ENCODE data around the gene VPS11. TPM values are rescaled to one million over a fixed set of nuclear protein-coding genes. Genes with fewer than 3 reads are reported as not detected.
"Not testable (repeated sequence)": the region's sequence is repeated elsewhere in the genome, so short reads cannot be mapped to it uniquely, and the experiment has no call there.

The VPS11 gene
- total RNA-seq, 1 experiment from 2014 or later: 43.2 TPM

- BruUV-seq (replicated peaks): no TSS peak
- intact Hi-C loops (cut with micrococcal nuclease; ENCODE audit: unreplicated experiment): loop anchor here (1.0 to 2.0 kb wide), 3 partner anchors 12 to 55 kb away; partner anchors contain the start of genes HMBS, HYOU1, RPS25 and TRAPPC4
- no peak for TF ChIP-seq CTCF (IDR thresholded peaks at IDR 0.05; ENCODE audit: insufficient read depth in 1 of 2, low read depth in 1 of 2, low read length in 1 of 2, severe bottlenecking in 1 of 2, unreplicated experiment in 1 of 2)
- ChIA-PET CTCF (interaction anchor here (0.5 to 1.5 kb wide), 5 partner anchors 11 to 180 kb away, joined by 3 to 5 read pairs (median 4); no protein-coding TSS in a partner anchor), POLR2A (interaction anchor here (0.7 to 1.4 kb wide), 5 partner anchors 9 to 55 kb away, joined by 3 to 6 read pairs (median 6); partner anchors contain the start of genes HMBS, HYOU1 and TRAPPC4)
- peaks cover 48% of the 10 kb centered on the region for H3K4me1 Mint-ChIP-seq (ENCODE audit: low read depth, unreplicated experiment)
- no peaks in the 10 kb centered on the region for H3K9me3 Mint-ChIP-seq (ENCODE audit: unreplicated experiment)
- no peaks in the 10 kb centered on the region for H3K27me3 ChIP-seq (replicated peaks; ENCODE audit: control insufficient read depth, insufficient read depth, low read length)
- H3K4me3 ChIP-seq (ENCODE audit: low read depth, low read length): peak overlapping the region; percentile 95
- H3K36me3 ChIP-seq (ENCODE audit: control insufficient read depth, insufficient read depth, low read length): peaks cover 18% of the 10 kb centered on the region
- H3K4me1 ChIP-seq: peaks cover 43% of the 10 kb centered on the region
- H3K27me3 Mint-ChIP-seq (ENCODE audit: insufficient read depth, unreplicated experiment): no peaks in the 10 kb centered on the region
- peak overlapping the region; percentile 90 for H3K27ac Mint-ChIP-seq (ENCODE audit: unreplicated experiment)
- H3K9me3 ChIP-seq: no peaks in the 10 kb centered on the region
- DNase-seq: no peak
- peak overlapping the region; percentile 93 for H3K4me3 Mint-ChIP-seq (ENCODE audit: unreplicated experiment)
- H3K36me3 Mint-ChIP-seq (ENCODE audit: insufficient read depth, unreplicated experiment): peaks cover 51% of the 10 kb centered on the region
These were observed 37.6 kb upstream of the VPS11 start for GRCh38 chr11:119030029-119030328.

GRCh38 chr11:119030329-119031047 is 37.1 kb upstream of the VPS11 start, which contains the start of gene SLC37A4:
Gene SLC37A4, minus strand, starts transcription at chr11:119030877.
- H3K4me3 ChIP-seq (ENCODE audit: low read depth, low read length): peak within 1 kb of the TSS; percentile 95
- peak; percentile 95 to 99 for TF ChIP-seq CTCF (IDR thresholded peaks at IDR 0.05; ENCODE audit: insufficient read depth in 1 of 2, low read depth in 1 of 2, low read length in 1 of 2, severe bottlenecking in 1 of 2, unreplicated experiment in 1 of 2)
- peak; percentile 100 for DNase-seq
- BruUV-seq (replicated peaks): no TSS peak
- no peaks in the 10 kb centered on the region for H3K9me3 ChIP-seq
- POLR2A ChIA-PET: interaction anchor here (0.7 to 1.4 kb wide), 6 partner anchors 9 to 54 kb away, joined by 3 to 6 read pairs (median 5); partner anchors contain the start of genes HMBS, HYOU1, RPS25 and TRAPPC4
- H3K27ac Mint-ChIP-seq (ENCODE audit: unreplicated experiment): peak within 1 kb of the TSS; percentile 90
- H3K4me1 Mint-ChIP-seq (ENCODE audit: low read depth, unreplicated experiment): peaks cover 43% of the 10 kb centered on the region
- peaks cover 14% of the 10 kb centered on the region for H3K36me3 ChIP-seq (ENCODE audit: control insufficient read depth, insufficient read depth, low read length)
- intact Hi-C loops (cut with micrococcal nuclease; ENCODE audit: unreplicated experiment): loop anchor here (1.0 to 2.0 kb wide), 3 partner anchors 12 to 54 kb away; partner anchors contain the start of genes HMBS, HYOU1, RPS25 and TRAPPC4
- H3K9me3 Mint-ChIP-seq (ENCODE audit: unreplicated experiment): no peaks in the 10 kb centered on the region
- peaks cover 46% of the 10 kb centered on the region for H3K36me3 Mint-ChIP-seq (ENCODE audit: insufficient read depth, unreplicated experiment)
- H3K4me3 Mint-ChIP-seq (ENCODE audit: unreplicated experiment): peak within 1 kb of the TSS; percentile 93
- CTCF ChIA-PET: interaction anchor here (1.0 to 1.5 kb wide), 3 partner anchors 11 to 25 kb away, joined by 4 to 5 read pairs (median 5); no protein-coding TSS in a partner anchor
- H3K27me3 Mint-ChIP-seq (ENCODE audit: insufficient read depth, unreplicated experiment): no peaks in the 10 kb centered on the region
- peaks cover 37% of the 10 kb centered on the region for H3K4me1 ChIP-seq
- H3K27me3 ChIP-seq (replicated peaks; ENCODE audit: control insufficient read depth, insufficient read depth, low read length): no peaks in the 10 kb centered on the region

- peaks cover 12% of the 10 kb centered on the region for H3K36me3 ChIP-seq (ENCODE audit: control insufficient read depth, insufficient read depth, low read length)
- no peak for DNase-seq
- no peak for TF ChIP-seq CTCF (IDR thresholded peaks at IDR 0.05; ENCODE audit: insufficient read depth in 1 of 2, low read depth in 1 of 2, low read length in 1 of 2, severe bottlenecking in 1 of 2, unreplicated experiment in 1 of 2)
- Mint-ChIP-seq H3K36me3 (ENCODE audit: insufficient read depth, unreplicated experiment) (peaks cover 35% of the 10 kb centered on the region), H3K27me3 (ENCODE audit: insufficient read depth, unreplicated experiment) (no peaks in the 10 kb centered on the region), H3K9me3 (ENCODE audit: unreplicated experiment) (no peaks in the 10 kb centered on the region), H3K4me1 (ENCODE audit: low read depth, unreplicated experiment) (peaks cover 39% of the 10 kb centered on the region), H3K27ac (ENCODE audit: unreplicated experiment) (no peak overlapping the region), H3K4me3 (ENCODE audit: unreplicated experiment) (no peak overlapping the region)
- no peaks in the 10 kb centered on the region for H3K9me3 ChIP-seq
- POLR2A ChIA-PET: interaction anchor here (1.3 kb wide), 1 partner anchor 13 kb away, joined by 4 read pairs; the partner anchor contains the start of genes RPS25 and TRAPPC4
- H3K4me1 ChIP-seq: peaks cover 23% of the 10 kb centered on the region
- H3K27me3 ChIP-seq (replicated peaks; ENCODE audit: control insufficient read depth, insufficient read depth, low read length): no peaks in the 10 kb centered on the region
- CTCF ChIA-PET: interaction anchor here (0.6 to 0.9 kb wide), 2 partner anchors 11 to 90 kb away, joined by 4 to 6 read pairs; partner anchors contain the start of gene HINFP
- H3K4me3 ChIP-seq (ENCODE audit: low read depth, low read length): no peak overlapping the region
- intact Hi-C loops (cut with micrococcal nuclease; ENCODE audit: unreplicated experiment): loop anchor here (2.0 kb wide), 1 partner anchor 53 kb away; the partner anchor contains the start of gene HMBS
- BruUV-seq (replicated peaks): no TSS peak
These were observed 35.7 kb upstream of the VPS11 start for GRCh38 chr11:119031912-119032280.

DNA sequence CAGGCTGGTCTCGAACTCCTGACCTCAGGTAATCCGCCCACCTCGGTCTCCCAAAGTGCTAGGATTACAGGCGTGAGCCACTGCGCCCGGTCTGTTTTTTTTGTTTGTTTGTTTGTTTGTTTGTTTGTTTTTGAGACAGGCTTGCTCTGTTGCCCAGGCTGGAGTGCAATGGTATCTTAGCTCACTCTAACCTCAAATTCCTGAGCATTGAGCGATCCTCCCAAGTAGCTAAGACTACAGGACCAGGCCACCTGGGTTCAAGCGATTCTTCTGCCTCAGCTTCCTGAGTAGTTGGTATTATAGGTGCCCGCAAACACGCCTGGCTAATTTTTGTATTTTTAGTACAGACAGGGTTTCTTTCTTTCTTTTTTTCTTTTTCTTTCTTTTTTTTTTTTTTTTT is 34.2 kb upstream of the VPS11 start:
- intact Hi-C loops (cut with micrococcal nuclease; ENCODE audit: unreplicated experiment); H3K27me3 Mint-ChIP-seq (ENCODE audit: insufficient read depth, unreplicated experiment): not testable (repeated sequence)
- CTCF ChIA-PET: interaction anchor here (0.7 to 1.0 kb wide), 2 partner anchors 88 to 344 kb away, joined by 3 to 6 read pairs; partner anchors contain the start of gene HINFP

More for the DNA sequence above, 34.2 kb upstream of the VPS11 start:
- not testable (repeated sequence) for H3K4me3 ChIP-seq (ENCODE audit: low read depth, low read length); DNase-seq; H3K36me3 ChIP-seq (ENCODE audit: control insufficient read depth, insufficient read depth, low read length); H3K9me3 Mint-ChIP-seq (ENCODE audit: unreplicated experiment); H3K27me3 ChIP-seq (replicated peaks; ENCODE audit: control insufficient read depth, insufficient read depth, low read length); H3K4me1 ChIP-seq; BruUV-seq (replicated peaks); H3K27ac Mint-ChIP-seq (ENCODE audit: unreplicated experiment); H3K4me3 Mint-ChIP-seq (ENCODE audit: unreplicated experiment); H3K9me3 ChIP-seq
- Mint-ChIP-seq H3K36me3 (ENCODE audit: insufficient read depth, unreplicated experiment) (peaks cover 23% of the 10 kb centered on the region), H3K4me1 (ENCODE audit: low read depth, unreplicated experiment) (peaks cover 24% of the 10 kb centered on the region)
- POLR2A ChIA-PET: interaction anchor here (0.6 to 0.7 kb wide), 3 partner anchors 8 to 242 kb away, joined by 4 read pairs; partner anchors contain the start of genes DDX6 and VPS11
